HPDE6-E6E7 (cell line): Measurements from ENCODE around the gene PCNT.
"Not testable (repeated sequence)": the region's sequence is repeated elsewhere in the genome, so short reads cannot be mapped to it uniquely, and the experiment has no call there.

Source experiments
- DNase-seq: peaks from one replicate; pipeline ENCODE4 v3.0.0; 2011; ENCODE audit warnings: missing footprints; ENCODE audit errors: extremely low spot score

Gene PCNT

DNA sequence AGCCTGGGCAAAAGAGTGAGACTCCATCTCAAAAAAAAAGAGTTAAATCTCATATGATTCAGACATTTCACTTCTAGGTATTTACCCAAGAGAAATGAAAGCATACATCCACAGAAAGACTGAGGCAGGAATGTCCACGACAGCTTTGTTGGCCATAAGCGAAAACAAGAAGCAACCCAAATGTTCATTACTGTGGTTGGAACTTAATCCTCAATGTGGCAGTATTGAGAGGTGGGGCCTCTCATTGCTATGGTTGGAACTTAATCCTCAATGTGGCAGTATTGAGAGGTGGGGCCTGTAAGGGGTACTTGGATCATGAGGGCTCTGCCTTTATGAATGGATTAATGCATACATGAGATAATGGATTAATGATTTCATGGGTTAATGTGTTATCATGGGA lies 15.5 kb upstream of the PCNT start:
- no peak for DNase-seq

DNA sequence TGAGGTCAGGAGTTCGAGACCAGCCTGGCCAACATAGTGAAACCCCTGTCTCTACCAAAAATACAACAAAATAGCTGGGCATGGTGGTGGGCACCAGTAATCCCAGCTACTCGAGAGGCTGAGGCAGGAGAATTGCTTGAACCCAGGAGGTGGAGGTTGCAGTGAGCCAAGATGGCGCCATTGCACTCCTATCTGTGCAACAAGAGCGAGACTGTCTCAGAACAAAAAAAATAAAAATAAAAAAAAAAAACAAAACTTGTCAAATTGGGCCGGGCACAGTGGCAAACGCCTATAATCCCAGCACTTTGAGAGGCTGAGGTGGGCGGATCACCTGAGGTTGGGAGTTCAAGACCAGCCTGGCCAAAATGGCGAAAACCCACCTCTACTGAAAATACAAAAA lies 13.7 kb upstream of the PCNT start:
- not testable (repeated sequence) for DNase-seq

DNA sequence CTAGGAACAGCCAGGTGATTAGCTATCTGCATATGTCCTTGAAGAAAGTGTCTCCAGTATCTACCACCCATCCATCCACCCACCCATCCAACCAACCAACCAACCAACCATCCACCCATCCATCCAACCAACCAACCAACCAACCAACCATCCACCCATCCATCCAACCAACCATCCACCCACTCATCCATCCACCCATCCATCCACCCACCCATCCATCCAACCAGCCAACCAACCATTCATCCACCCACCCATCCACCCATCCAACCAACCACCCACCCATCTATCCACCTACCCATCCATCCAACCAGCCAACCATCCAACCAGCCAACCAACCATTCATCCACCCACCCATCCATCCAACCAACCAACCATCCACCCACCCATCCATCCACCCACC lies 12.4 kb upstream of the PCNT start:
- DNase-seq, result no peak

DNA sequence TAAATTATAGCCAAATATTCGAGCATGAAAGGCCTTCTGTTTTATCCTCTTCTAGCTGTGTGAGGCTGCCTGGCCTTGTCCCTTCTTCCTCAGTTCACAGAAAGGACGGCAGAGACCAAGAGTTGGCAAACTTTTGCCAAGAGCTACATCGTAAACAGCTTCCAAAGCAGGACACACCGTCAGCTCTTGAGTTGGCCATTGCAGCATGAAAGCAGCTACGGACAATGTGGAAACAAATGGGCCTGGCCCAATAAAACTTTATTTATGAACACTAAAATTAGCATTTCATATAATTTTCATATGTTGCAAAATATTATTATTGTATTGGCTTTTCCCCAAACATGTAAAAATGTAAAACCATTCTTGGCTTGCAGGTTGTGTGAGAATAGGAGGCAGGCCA lies 11.0 kb upstream of the PCNT start:
- DNase-seq, result no peak

DNA sequence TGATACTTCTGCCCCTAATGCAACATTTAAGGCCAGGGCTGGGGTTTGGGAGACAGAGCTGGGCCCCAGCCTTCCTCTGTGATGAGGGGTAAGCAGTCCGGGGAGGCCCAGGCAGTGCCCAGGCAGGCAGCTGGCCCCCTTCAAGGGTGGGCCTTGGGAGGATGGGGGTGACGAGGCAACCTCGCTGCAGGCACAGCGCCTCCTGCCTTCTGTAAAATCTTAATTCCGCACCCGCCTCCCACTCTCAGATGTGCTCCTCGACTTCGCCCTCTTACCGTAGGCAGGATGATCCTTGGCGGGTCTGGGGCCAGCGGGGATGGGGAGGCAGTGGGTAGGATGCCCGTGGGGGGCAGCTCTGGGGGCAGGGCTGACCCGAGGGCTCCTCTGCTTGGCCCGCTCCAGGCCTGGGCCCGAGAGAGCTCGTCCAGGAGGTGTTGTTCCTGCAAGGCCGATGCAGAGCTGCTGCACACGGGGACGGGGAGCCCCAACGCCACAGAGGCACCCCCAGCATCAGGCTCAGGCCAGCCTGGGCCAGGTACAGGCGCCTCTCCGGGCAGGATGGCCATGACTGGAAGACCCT lies 9.4 kb upstream of the PCNT start:
- DNase-seq, result no peak

DNA sequence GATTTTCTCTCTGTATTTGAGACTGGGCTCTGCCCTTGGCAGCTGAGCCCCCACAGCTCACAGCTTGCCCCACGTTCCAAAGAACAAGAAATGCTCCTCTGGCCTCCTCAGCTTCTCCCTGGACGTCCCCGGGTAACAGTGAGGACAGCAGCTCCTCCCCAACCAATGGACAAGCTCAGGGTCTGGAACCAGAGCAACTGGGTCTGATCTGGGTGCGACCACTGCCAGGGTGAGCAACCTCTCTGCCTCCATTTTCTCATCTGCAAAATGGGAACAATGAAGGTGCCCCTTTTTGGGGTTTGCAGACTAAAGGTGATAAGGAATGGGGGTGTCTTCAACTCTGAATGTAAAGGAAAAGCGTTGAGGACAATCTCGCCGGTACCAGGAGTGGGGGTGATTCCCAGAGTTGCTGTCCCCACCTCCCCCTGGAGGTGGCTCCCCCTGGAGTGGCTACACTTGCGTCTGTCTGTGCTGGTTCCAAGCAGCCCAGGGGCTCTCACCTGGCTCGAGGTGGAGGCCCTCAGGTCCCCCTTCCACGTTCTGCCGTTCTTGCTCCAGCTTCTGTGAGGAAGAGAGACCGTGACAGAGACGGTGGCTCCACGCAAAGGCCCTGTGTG lies 7.1 kb upstream of the PCNT start:
- no peak for DNase-seq

DNA sequence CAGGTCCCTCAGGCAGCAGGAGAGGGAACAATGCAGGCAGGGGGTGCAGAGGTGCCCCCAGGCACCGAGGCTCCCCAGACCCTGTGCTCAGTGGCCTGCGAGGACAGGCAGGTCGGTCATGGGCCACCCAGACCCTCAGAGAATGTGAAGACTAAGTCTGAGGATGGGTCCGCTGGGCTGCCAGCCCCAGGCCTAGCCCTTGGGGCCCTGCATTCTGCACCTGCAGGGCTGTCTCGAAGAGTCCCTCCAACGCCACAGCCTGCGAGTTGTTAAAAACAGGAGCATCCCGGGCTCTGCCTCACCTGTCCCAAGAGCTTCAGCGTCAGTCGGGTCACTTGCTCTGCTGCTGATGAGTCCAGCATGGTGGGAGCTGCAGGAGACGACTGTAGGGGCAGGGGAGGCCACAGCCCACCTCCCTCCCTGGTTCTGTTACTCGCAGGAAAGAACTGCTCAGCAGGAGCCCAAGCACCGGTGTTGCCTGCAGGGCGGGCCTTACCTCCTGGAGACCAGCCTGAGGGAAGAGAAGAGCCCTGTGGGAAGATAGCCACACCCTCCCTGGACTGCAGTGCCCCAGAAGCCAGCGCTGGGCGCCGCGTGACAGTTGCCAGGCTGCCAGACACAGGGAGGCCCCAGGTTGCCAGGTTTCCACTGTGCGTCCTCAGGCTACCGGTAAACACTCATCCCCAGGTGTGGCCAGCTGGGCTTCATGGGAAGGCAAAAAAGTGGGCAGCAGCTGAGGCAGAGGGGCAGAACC lies 6.1 kb upstream of the PCNT start:
- no peak for DNase-seq

DNA sequence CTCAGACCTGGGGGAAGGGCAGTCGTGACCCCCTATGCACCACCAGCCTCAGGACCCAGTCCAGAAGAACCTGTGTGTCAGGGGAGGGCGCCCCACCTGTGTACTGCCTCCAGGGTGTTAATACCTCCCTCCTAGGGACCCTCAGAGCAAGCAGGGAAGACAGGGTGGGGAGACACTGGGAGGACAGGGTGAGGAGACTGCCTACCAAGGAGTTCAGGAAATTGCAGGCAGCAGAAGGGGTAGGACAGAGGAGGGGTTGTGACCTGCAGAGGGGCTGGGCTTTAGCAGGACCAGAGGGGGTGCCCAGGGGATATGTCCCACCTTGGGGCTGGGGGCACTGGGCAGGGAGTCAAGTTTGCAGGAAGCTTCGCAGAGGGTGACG lies 5.5 kb upstream of the PCNT start:
- no peak for DNase-seq

DNA sequence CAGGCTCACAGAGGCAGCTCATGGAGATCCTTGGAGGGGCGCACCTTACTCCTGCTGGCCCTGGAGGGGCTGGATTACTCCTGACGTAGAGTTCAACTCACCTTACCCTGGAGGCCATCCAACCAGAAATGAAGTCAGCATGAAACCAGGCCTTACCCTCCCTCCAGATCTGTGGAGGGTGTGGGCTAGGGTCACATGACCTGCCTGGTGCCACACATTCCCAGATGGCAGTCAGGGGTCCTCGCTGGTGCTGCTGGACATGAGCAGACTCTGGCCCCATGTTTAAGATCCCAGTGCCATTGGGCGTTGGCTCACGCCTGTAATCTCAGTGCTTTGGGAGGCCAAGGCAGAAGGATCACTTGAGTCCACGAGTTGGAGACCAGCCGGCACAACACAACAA lies 4.8 kb upstream of the PCNT start:
- no peak for DNase-seq

DNA sequence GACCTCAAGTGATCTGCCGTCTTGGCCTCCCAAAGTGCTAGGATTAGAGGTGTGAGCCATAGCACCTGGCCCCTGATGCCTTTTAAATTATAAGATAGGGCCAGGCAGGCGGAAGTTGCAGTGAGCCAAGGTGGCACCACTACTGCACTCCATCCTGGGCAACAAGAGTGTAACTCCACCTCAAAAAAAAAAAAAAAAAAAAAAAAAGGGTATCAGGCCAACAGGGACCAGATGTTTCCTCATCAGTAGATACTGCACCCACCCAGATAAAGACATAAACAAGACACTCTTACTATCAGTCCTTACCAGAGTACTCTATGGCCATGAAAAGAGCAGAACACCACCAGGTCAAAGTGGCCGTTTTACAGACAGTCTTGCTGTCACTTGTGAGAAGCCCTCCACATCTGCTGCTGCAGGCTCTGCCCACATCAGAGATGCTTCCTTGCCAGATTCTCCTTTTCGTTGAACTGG lies 3.6 kb upstream of the PCNT start:
- DNase-seq, result no peak

DNA sequence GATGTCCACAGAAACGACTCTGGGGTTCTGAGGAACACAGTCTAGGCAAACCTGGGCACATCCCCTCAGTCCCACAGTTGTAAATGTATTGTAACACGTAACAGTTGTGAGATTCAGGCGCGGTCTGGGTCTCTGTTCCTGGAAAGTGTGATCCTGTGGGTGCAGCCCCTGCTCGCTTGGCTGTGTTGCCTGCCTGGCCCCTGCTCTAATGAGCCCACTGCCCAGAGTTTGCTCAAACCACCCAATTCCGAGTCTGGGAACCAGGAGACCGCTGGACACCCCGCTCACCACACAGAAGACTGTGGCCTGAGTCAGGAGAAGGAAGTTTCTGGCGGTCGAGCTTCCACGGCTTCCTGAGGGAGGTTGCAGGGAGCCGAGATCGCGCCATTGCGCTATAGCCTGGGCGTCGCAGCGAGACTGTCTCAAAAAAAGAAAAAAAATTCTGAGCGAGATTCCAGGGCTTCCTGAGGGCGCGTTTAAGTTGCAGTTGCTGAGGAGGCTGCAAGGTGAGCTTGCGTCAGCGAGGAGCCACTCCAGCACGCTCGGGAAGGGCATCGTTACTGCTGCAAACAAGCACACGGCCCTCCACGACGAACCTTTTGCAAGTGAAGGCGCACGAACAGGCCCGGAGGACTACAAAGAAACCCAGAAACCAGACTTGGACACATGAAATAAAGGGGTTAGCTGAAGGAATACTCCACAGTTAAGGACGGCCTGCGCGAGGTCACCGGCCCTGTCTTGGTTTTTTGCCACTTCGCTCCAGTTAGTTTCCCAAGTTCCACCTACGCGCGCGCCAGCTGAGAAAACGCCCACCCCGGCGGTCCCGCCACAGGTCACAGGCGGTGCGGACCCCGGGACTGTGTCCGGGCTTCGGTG lies 1.4 kb upstream of the PCNT start:
- DNase-seq, result no peak

DNA sequence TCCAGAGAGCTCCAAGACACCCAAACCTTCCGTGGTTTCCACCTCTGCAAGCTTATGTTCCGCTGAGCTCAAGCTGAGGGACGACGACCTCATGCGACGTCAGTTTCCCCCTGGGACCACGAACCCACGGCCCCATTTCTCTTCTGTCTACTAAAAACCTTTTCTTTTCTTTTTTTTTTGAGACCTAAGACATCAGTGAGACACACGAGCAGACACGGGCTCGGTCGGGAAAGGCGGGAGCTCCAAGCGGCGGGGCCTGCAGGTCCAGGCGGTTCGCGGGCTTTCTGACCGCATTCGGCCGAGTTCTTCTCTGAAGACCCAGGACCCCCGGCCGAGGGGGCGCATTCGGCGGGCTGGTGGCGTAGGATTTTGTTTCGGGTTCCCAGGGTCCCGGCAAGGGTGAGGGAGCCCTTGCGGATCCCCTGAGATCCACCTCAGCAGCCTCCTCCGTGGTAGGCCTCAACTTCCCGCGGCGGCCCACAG lies 688 bp upstream of the PCNT start:
- DNase-seq, result no peak

DNA sequence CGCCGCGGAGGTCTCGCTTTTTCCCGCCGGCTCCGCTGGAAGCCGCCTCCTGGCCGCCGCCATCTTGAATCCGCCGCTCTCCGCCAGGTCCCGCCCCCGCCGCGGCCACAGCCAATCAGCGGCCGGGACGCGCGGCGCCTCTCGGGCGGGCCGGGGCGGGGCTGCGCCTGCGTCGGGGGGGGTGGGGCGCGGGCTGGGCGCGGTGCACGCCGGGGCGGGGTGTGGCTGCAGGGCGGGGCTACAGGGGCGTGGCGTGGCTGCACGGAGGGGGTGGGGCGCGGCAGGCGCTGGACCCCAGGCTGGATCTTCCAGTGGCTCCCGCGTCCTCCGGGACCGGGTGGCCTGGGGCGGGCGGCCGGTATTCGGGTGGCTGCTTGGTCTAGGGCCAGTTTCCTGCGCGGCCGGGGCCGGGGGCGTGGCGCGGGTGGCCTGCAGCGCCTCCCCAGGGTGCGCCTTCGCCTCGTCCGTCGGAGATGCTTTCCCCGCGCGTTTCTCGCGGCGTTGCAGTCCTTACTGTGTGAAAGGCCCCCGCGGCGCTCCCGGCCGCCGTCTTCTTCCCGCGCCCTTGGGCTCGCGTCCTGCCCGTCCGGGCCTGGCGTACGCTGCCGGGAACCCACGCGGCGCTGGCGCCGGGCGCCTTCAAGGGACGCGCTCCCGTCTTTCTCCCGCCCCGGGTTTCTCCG lies 575 bp downstream of the PCNT start:
- DNase-seq, result peak; percentile 50

DNA sequence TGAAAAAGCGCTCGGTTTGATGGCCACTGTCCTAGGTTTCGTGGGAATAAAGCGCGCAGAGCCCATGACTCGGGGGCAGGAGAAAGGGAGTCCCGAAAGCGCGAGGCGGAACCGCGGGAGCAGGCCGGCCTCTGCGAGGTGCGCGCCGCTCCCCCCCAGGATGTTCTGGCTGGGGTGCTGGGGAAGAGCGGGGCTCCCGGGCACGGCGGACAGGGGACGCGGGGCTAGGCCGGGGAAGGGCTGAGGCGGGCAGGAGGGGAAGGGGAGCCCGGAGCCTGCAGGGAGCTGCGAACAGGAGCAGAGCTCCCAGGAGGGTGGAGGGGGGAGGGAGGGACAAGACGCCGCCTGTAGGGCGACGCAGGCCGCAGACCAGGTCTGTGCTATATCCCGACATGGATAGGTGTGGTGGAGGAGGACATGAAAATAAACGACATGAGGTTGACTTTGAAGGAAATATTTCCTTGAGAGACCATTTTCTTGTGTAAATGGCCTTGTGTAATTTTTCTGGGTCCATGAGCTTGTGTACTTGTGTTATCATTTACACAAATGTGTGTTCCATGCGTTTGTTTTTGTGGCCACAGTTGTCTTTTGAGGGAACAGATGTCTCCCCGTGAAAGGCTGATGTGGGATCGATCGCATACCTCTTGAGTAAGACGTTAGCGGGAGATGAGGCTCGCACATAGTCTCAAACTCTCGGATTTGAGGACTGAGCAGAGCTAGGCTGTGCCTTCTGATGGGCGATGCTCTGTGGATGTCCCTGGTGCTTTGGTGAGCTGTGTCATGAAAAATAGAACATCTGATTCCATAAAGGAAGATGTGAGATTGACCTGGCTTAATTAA lies 1.3 kb downstream of the PCNT start:
- peak; percentile 60 for DNase-seq

DNA sequence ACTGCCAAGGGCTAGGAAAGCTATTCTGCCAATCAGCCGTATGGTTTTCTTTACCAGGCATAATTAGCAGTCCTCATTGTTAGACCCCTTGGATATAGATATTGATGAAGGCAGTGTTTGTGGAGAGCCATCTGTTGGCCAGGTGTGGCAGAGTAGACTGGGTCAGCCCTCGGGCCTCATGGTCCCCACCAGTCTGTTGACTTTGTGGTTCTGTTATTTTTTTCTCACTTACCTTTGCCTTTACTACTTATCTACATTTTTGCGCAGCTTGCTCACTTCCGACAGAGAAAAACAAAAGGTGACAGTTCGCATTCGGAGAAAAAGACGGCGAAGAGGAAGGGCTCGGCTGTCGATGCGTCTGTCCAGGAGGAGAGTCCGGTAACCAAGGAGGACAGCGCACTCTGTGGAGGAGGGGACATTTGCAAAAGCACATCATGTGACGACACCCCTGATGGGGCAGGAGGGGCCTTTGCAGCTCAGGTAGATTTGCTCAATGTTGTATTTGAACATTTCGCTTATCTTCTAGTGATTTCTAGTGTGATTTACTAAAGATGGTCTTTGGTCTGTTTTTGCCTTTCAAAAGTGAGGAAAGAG lies 2.3 kb downstream of the PCNT start:
- DNase-seq, result no peak

DNA sequence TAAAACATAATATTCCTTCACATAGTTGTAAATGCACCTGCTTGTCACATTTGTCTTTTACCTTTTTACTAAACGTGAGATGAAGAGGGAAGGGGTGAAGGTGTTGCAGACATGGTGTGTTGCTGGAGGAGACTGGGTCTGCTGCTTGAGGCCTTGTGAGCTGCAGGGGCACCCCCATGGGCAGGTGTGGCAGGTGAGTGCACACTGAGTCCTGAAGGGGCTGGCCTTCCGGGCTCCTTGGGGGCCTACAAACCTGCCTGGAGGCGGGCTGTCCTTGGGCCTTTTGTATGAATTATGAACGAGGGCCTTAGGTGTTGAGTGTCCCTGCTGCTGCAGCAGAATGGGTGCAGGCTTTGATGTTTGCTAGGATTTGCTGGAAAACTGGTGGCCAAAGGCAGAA lies 3.8 kb downstream of the PCNT start:
- no peak for DNase-seq

DNA sequence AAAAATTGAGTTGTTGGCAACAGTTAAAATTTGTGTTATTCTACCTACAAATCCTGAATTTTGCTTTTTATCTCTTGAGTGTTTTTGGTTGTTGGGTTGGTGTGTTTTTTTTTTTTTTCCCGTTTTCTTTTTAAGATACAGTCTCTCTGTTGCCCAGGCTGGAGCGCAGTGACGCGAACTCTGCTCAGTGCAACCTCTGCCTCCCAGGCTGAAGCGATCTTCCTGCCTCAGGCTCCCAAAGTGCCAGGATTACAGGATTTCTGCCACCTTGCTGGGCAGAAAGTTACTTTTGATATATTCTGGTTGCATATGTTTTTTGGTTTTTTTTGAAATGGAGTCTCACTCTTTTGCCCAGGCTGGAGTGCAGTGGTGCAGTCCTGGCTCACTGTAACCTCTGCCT lies 4.2 kb downstream of the PCNT start:
- no peak for DNase-seq

DNA sequence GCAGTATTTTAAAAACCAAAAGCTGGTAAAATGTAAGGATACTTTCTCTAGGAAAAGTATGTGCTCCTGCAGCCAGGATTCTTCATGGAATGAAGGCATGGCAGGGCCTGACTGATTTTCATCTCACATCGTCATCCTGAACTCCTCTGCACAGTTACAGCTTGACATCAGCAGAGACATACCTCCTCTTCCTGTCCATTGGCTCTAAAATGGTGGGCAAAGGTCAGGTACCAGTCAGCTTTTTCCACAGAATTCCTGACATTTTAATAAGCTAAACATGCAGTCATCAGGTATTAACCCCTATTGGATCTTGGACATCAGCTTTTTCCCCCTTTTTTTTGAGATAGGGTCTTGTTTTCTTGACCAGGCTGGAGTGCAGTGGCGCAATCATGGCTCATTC lies 5.8 kb downstream of the PCNT start:
- no peak for DNase-seq

DNA sequence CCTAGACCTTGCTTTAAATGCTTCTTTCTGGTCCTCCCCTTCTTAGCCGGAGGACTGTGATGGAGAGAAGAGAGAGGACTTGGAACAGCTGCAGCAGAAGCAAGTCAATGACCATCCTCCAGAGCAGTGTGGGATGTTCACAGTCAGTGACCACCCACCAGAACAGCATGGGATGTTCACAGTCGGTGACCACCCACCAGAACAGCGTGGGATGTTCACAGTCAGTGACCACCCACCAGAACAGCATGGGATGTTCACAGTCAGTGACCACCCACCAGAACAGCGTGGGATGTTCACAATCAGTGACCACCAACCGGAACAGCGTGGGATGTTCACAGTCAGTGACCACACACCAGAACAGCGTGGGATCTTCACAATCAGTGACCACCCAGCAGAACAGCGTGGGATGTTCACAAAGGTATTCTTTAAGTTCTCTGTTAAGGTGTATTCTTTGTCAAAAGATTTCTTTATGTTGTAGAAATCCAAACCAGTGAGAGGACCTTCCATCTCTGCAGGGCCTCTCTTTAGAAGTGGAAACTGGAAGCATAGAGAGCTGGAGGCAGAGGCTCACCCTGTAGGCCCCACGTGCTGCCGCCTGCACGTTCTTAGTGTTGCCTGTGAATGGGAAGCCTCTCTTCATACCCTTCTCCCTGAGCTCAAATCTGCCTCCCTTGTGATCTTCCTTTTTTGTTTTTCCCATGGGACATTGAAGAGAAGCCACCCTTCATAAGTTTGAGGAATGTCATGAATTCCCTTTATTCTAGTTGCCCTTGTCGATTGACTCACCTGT lies 10.6 kb downstream of the PCNT start:
- no peak for DNase-seq
